Stimulated activated CD4-positive, alpha-beta T cell treated with anti-CD3 and anti-CD28 coated beads, Interleukin-2, amount 100 ng/mL, for 24 hours (primary cell): ENCODE results near the gene SARDH.

Experiments used
- DNase-seq, 2 donors: peaks; one replicate each; pipeline ENCODE4 v3.0.0-alpha.2; 2020

SARDH gene

DNA sequence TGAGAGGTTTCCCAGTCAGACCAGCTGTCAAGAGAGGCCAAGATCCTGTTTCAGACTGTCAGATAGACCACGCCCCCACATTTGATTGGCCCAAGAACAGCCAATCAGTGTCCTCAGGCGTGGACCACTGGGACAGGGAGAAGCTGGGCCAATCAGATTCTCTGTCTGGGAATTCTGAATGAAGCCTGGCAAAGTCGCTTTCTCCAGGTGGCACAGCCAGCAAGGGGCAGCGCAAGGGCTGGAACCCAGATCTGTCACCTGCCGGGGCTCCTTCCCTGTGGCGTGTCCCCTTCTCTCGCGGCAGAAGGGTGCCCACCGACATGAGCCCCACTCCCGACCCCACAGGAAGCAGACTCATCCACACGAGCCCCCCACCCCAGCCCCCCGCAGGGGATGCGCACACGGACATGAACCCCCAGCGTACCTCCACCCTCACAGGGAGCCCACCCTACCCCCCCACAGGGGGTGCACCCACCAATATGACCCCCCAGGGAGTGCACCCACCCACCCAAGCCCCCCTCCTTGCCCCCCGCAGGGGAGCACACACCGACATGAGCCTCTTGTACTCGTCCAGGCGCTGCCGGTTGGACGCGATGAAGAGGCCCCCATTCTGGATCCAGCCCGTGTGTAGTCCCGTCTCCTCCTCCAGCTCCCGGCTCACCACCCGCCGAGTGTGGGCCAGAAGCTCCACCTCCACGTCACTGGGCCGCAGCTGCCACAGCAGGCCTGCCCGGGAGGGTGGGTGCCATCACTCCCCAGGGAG, 6.1 kb downstream of the SARDH start:
- no peak for DNase-seq

DNA sequence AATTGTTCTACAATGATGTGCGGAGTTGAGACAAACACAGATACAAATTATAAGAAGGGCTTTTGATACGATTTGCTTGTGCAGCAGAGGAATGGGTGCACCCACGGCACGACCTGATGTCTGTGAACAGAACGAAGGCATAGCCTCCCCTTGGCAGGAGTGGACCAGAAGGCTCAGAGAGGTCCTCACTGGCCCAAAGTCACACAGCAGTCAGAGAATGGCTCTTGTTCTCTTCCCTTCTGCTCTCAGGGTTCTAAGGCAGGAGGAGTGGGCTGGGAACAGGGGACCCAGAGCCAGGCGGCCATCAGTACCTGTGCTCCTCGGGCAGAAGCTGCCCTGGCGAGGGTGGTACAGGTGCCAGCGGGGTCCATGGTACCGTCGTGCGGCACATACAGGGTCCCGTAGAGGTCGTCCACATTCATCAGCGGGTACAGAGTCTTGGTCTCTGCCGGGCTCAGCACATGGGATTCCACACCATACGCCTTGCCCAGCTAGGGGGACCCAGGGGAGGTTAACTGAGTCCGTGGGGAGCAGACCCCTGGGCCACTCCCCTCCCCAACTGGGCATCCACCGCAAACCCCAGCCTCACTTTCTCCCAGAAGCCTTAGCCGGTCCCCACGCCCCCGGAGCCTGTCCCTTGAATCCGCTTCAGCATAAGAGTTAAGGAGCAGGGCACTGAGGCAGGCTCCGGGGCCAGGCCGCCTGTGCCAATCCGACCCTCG, 7.0 kb downstream of the SARDH start:
- DNase-seq: peak in 1 of 2 donors; percentile 16

DNA sequence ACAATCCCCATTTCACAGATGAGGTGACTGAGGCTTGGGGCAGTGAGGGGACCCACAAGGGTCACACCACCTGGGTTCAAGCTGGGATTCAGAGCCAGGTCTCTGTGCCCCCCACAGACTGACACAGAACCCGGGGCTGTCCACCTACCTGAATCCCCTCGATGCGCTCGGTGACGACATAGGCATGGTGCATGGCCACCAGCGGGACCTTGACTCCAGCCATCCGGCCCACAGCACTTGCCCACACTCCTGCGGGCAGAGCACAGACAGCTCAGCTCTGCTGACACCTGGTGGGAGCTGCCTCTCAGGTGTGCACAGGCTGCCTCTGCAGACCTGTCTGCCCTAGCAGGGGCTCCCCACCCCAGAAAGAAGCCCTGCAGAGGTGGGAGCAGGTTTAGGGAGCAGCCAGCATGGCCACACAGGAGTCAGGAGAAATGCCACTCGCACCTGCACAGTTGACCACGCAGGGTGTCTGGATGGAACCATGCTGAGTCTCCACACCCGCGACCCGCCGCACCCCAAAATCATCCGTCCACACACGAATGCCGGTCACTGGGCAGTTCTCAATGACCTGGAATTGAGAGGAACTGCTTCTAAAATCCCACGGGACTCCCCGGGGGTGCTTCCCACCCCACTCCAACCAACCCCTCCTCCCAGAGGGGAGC, 8.4 kb downstream of the SARDH start:
- DNase-seq: no peak

DNA sequence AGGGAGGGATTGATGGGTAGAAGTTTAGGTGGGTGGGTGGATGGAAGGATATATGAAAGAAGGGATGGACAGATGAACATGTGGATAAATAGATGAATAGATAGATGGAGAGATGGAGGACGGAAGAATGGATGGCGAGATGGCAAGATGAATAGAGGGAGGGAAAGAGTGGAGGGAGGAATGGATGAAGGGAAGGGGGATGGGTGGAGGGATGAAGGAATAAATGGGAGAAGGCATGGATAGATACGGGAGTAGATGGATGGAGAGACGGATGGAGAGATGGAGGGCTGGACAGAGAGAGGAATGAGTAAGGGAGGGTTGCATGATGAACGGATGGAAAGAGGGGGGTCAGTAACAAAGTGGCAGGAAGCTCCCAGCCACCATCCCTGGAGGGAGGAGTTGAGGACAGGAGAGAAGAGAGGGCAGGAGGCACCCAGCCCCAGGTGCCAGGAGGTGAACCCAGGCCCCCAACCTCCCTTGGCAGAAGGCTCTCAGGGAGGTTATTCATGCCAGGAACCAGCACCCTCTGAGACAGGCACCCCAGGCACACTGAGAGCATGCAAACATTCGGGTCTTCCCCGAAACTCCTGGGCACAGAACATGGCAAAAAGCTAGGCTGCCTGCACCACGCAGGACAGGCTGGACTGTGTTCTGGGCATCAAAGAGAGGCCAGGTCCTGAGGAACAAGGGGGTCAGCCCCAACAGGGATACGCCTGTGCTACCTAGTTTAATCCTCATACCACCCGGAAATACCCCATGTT, 9.1 kb downstream of the SARDH start:
- no peak for DNase-seq

DNA sequence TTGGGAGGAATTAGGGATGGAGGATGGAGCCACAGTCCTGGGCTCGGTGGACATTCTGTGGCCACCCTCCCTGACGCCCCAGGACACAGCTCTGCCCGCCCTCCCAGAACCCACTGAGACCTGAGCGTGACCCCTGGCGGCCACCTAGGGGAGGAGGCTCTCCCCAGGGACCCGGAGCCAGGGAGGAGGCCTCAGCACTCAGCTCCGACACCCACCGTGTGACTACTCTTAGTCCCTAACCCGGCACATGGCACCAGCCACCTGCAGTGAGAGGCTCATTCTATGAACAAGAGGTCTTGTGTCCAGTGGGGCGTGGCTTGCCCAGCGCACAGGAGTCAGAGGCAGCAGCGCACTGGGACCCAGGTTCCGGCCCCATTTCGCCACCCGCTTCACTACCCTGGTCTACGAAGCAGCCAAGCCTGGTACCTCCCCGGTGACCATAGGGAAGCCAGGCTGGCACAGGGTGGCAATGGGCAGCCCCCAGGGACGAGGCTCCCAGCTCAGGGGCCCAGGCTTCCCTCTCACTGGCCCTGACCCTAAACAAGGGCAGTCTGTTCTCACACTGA, 10.2 kb downstream of the SARDH start:
- no peak for DNase-seq

DNA sequence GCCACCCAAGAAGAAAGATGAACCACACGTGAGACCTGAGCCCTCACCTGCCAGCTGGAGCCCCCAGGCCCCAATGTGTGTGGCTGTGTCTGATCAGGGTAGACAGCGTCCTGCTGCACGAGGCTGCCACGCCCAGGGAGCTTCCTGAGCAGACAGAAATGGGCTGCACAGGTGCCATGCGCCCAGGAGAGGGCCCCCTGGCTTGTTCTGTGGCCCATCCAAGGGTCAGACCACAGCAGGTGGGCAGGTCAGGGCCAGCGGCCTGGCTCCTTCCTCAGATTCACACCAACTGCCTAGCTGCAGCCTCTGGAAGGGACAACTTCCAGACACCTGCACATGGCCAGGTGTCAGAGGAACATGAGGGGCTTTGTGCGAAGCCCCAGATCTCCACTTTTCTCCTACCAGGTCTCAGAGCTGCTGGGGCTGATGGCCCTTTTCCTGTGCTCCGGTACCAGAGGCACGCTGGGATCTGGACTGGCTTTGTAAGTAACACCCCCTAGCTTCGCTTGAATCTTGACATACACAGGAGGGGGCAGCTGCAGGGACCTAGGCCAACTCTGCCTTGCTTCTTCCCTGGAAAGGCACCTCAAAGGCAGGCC, 10.8 kb downstream of the SARDH start:
- DNase-seq: no peak

DNA sequence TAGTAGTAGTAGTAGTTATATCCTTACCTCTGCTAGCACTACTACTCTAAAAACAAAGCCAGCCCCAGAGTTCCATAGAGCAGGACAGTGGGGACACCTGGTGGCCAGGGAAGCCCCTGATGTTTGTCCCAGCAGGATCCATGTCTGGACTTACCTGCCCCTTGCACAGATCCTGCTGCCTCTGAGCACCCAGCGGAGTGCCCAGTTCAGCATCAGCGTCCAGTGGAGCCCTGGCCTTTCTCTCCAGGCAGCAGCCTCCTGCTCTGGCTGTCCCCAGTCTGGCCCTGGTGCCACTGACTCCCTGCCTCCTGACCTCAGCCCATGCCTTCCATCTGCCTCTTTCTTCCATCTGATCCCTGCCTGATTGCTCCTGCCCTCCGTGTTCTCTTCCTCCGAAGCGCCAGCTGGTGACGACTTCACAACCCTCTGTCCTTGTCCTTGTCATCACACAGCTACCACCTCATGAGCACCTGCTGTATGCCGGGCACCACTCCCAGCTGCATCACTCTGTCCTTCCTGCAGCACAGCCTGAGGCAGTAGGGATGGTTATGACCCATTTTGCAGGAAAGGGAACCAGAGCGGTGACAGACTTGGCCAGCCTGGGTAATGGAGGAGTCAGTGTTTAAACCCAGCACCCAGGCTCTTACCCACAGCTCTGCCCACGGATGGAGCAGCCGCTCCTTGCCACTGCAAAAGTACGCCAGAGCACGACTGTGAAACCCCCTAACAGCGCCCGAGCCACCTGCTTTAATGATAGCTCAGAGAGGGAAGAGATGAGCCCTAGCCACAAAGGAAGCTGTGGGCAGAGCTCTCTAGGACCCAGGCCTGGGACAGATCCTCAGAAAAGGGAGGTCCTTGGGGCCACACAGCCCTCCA, 11.5 kb downstream of the SARDH start:
- peak; percentile 69 to 73 for DNase-seq

DNA sequence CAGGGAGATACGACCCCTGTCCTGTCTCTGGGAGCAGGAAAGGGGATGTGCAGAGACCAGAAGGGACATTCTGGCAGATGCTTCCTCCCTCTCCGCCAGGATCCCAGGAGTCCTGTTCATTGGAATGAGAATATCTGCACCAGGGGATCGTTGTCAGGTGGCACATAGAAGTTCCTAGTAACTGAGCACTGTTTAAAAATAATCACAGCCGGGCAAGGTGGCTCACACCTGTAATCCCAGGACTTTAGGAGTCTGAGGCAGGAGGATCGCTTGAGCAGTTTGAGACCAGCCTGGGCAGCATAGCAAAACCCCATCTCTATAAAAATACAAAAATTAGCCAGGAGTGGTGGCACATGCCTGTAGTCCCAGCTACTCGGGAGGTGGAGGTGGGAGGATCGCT, 12.3 kb downstream of the SARDH start:
- no peak for DNase-seq

DNA sequence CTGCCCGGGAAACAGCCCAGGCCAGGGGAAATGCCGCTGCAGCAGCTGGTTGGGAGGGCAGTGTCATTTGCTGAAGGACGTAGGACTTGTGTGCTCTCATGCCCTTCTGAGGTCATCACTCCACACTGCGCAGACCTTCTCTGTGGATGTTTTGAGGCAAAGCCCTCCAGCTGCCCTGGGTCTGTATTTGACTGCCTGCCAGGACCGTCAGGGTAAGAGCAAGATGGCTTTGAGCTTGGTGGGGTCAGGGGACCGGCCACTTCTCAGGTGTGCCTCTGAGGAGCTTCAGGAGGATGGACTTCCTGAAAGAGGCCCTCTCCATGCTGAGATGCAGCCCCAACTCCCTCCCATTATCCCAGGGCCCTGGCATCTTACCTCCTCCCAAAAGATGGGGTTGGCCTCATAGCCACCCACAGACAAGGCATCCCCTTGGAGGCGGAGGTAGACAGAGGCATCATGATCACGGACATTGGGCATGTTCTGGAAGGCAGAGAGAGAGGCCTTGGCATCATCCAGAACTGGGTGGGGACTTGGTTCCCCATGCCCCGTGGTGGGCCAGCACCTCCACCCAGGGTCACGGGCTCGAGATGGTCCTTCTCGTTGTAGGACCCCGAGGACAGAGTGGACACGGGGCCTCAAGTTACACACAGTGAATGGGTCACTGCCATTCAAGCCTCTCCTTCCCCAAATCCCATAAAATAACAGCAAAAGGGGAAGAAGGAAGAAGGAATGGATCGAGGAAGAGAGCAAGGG, 19.4 kb downstream of the SARDH start:
- DNase-seq: no peak

DNA sequence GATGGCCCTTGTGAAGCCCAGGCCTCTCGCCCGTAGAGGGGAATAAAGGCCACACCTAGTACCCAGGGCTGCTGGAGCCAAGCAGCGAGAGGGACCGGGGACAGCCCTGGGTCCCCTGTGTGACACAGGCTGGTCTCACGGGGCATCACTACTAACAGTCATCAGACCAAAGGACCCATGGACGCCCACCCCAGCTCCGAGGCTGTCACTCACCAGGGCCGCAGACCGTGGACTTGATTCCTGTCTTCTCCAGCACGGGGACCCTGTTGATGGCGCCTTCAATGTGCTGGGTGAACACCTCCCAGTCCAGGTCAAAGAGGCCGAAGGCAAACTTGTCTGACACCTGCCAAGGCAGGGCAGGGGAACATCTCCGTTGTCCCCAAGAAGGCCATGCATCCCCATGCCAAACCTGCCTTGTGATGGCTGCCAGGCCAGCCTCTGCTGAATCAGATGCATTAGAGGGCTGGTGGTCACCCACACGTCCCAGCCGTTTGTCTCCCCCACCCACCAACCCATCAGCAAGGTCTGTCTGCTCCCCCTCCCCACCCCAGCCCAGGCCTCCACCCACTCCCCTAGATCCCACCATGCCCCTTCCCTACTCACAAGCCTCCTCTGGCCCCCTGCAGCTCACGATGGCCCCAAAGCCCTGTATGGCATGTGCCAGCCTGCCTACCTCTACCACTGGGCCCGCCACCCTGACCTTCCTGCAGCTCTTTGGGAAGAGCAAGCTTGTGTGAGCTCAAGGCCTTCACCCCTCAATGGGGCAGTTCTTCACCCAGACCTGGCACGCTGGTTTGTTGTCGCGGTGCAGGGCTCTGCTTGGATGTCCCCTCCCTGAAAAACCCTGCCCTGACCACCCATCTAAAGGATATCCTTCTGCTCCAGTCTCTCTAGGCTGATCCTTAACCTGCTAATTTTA, 20.8 kb downstream of the SARDH start:
- no peak for DNase-seq

DNA sequence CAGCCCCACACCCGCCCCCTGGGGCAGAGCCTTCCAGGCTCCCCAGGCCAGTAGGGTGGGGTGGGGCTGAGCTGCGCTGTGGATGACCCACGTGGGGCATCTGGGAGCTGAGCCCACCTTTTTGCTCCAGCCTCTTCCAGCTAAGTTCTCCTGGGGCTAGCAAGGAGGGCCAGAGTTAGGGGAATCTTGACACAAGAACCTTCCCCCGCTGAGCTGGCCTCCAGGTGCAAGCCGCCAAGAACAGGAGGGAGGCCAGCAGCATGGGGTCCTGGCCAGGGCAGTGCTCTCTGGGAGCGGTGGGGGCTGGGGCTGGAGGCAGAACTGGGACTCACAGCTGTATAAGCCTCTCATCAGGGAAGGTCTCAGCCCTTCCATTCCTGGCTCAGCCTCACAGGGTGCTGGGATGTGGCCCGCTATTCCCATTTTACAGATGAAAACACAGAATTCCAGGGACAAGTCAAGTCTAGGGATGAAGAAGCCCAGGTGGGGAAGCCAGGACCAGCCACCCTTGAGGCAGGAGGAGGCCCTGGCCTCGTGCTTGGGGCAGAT, 21.5 kb downstream of the SARDH start:
- no peak for DNase-seq

DNA sequence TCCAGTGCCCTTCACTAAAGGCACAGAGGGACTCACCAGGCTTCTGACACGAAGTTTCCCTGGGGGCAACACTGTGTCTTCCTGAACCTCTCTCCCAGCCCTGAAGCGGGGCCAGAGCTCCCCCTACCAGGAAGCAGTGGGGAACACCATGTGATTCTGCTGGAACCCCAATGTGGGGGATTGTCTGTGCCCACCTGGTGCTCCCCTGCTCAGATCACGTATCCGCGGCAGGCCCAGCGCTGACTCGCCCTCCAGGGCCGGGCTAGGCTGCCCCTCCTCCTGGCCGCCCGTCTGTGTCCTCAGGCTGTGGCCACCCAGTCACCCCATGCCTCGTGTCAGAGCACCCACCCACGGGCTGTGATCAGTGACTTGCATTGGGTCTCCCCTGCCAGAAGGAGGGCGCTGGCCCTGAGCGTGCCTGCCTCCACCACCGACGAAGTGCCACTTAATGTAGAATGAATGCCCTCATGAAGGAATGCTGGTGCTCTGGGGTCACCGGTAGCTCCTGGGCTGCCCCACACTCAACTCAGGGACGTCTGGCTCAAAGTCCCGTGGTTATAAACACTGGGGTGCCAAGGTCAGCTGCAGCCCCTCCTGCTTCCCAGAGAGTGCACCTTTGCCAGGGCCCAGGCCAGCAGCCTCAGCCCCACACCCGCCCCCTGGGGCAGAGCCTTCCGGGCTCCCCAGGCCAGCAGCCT, 22.1 kb downstream of the SARDH start:
- DNase-seq: peak; percentile 32 to 34

DNA sequence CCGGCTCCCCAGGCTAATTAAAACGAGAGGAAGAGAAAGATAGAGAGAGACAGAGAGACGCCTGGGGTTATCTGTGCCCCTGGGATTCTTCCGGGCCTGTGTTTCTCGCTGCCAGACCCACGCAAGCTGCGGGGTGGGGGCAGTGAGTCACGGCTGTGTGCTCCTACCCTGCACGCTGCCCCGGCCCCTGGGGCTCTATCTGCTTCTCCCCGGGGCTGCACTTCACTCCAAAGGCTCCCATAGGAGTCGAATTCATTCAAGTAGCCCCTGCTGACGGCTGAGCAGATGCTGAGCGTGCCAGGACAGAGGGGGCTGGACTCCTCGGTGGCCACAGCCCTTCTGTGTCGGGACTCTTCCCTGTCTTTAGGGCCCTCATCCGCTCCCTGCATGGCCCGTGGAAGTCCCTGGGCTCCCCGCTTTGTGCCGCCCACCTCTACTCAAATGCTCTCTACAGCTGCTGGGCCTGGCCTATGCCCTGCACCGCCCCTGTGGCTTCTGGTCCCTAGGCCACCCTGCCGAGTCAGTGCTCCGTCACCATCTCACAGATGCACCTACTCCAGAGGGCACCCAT, 22.8 kb downstream of the SARDH start:
- DNase-seq: no peak

DNA sequence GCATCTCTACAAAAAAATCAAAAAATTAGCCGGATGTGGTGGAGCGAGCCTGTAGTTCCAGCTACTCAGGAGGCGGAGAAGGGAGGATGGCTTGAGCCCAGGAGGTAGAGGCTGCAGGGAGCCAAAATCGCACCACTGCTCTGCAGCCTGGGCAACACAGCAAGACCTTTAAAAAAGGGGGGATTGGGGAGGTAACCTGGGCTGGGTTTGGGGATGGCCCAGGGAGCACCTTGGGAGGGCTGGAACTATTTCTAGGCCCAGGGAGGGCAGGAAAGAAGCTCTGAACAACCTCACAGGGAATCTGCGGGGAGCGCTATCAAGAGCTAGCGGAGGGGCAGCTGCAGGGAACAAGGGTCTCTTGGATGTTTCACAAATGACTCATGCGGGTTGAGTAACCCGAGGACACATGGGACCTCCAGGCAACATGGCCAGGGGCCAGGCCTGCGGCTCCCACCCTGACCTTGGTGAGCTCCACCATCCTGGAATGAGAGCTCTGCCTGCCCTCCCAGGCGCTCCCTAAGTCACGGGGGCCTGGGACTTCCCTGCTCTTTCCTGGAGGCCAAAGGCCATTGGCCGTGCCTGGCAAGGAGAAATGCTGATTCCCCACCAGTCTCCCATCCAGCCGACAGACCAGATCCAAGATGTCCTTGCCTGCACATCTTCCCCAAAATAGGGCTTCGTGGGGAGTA, 23.4 kb downstream of the SARDH start:
- DNase-seq: no peak

DNA sequence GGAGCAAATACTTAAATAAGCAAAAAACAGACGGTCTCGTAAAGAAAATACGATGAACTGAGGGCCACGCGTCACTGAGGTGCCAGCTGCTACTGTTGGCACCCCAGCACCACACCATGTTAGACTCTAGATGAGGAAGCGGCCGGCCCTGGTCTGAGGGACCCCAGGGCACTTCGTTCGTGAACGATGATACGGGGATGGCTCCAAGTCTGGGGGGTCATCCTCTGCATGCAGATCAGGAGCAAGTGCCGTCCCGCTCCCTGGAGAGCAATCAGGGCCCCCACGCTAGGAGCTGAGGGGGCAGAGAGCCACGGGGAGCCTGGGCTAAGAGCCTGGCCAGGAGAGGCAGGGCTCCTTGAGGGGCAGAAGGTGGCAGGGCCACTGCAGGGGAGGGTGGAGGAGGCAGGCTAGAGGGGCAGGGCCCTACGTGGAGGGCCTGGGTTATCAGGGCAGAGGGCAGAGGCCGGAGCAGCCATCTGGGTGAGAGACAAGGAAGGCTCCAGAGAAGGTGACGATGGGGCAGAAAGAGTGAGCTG, 24.1 kb downstream of the SARDH start:
- DNase-seq: no peak

DNA sequence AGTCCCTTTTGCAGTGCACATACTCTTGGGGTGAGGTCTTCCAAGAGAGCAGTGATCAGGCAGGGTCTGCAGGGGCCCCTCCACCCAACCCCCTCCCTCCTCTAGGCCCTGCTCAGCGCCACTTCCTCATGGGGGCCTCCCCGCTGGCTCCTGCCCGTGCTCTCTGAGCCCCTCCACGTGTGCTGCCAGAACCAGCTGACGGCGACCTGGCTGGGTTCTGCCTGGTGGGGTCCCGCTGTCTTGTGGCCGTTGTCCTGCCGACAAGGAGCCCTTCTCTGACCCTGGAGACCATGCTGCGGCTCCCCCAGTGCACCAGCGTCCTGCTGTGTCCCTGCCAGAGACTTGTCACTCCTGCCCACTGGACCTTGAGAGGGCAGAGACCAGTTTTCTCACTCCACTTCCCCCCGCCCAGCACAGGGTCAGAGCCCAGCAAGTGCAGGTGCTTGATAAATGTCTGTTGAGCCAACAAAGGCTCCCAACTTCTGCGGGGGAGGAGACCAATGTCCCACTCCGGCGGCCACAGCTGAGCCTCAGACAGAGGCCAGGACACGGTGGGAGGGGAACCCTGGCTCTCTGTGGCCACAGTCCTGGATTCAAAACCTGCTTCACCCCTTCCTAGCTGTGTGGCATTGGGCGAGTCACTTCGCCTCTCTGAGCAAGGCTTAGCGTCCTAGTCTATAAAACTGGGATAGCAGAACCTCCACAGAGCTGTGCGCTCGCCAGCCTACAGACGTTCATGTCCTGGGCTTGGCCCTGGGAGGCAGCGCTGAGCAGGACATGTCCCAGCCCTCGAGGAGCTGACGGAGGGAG, 24.8 kb downstream of the SARDH start:
- no peak for DNase-seq
